Right lobe of liver (tissue), 6 donors: ENCODE measurements around the gene MCTP1. TPM values are rescaled to one million over a fixed set of nuclear protein-coding genes. Genes with fewer than 3 reads are reported as not detected.

Experiments
- ATAC-seq, 4 donors: fragments of 200-7000 bp; cut with Tn5 transposase; one replicate each; pipeline ENCODE4 v1.9.1; 2020; ENCODE audit warnings: mild to moderate bottlenecking in 4 of 4, moderate library complexity in 4 of 4
- DNase-seq, 3 donors: peaks; one replicate each; pipeline ENCODE4 v3.0.0-alpha.2; 2020
- H3K27ac ChIP-seq, 3 donors: fragments of 200-600 bp; one replicate each; pipeline ENCODE4 v1.8.0; 2022
- H3K27me3 ChIP-seq, 2 donors: fragments of 200-600 bp; one replicate each; pipeline ENCODE4 v1.8.0; 2022
- H3K36me3 ChIP-seq, 4 donors: fragments of 200-600 bp; sonication (generic) in 1 of 4; one replicate each; pipeline versions ENCODE4 v1.5.1 to v1.8.0; 2017 to 2022; ENCODE audit warnings: control low read depth in 1 of 4
- H3K4me1 ChIP-seq, 4 donors: fragments of 200-600 bp; sonication (generic) in 1 of 4; one replicate each; pipeline versions ENCODE4 v1.5.1 to v1.8.0; 2017 to 2022; ENCODE audit warnings: control low read depth in 1 of 4
- H3K4me3 ChIP-seq, 3 donors: fragments of 200-600 bp; one replicate each; pipeline ENCODE4 v1.8.0; 2022
- H3K9me3 ChIP-seq, 4 donors: fragments of 200-600 bp; sonication (generic) in 1 of 4; one replicate each; pipeline versions ENCODE4 v1.5.1 to v1.8.0; 2017 to 2022; ENCODE audit warnings: control low read depth in 1 of 4
- CTCF ChIP-seq, 4 donors: fragments of 200-600 bp in 3 of 4; fragments of 450-650 bp in 1 of 4; IDR thresholded peaks; one replicate each; pipeline versions ENCODE4 v1.5.1 to v1.8.0; 2016 to 2022; ENCODE audit warnings: antibody characterized with exemption in 4 of 4, mild to moderate bottlenecking in 2 of 4
- POLR2A ChIP-seq: fragments of 450-650 bp; IDR thresholded peaks from one replicate; pipeline ENCODE4 v1.6.1; 2017; ENCODE audit warnings: antibody characterized with exemption, mild to moderate bottlenecking
- WGBS: methylation state at CpG from one replicate; pipeline ENCODE4 v1.1.6; 2018; ENCODE audit warnings: low coverage, low lambda C conversion rate; ENCODE audit not compliant: insufficient coverage; ENCODE audit errors: missing lambda C conversion rate; 5-methylcytosine and 5-hydroxymethylcytosine counted together
- intact Hi-C, 2 donors: fragments of 100-400 bp; cut with DNase I; formaldehyde crosslinking; loops; one replicate each; pipeline versions ENCODE4 v1.11.2 to v1.14.1; 2022
- total RNA-seq, 6 experiments: library from RNA; depleted of rRNA in 2 of 6; stranded (reverse); fragments of >200 nt in 2 of 6; fragmentation: NEBNext Ultra II Directional in 3 of 6; extraction: Animal tissue kit (Norgen Biotek cat#: 25700) in 3 of 6; gene quantifications; one replicate each; pipeline versions ENCODE4 v1.1.0 to v1.2.4, GENCODE V29; 2016 to 2023
- donor health status: DM: no; HTN: yes; CAD: no.
- donor health status: DM: no; HTN: no; CAD: no.
- donor health status: DM: no; HTN: no; CAD: no.
- donor health status: DM: no; HTN: yes; CAD: no.
- donor health status: DM: no; HTN: yes; CAD: no.

The MCTP1 gene
- total RNA-seq, 6 experiments from 2014 or later = 1.2 to 5.9 (median 3.5) TPM

DNA sequence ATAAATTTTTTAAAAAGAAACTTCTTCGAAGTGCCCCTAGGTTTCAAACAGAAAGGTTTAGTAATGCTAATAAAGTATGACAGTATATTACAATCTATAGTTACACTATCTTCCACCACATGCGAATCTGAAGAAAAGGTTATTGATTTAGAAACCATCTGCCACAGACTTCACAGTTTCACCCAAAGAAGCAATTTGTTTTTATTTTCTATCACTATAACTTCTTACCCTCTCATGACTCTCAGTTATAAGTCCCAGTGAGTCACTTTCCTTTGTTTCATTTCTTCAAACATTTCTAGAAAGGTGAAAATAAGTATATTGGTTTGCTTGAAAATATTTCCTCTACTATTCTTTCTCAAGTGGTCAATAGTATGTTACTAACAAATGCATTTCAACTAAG, 93.6 kb downstream of the MCTP1 start:
- WGBS = 58% methylated on average over 2 of the region's 2 CpGs
- no peak for ATAC-seq

GRCh38 chr5:95184924-95185323, 100.0 kb downstream of the MCTP1 start:
- Histone ChIP-seq H3K36me3 (no peaks in the 10 kb centered on the region), H3K9me3 (no peaks in the 10 kb centered on the region), H3K4me3 (no peak overlapping the region), H3K4me1 (no peaks in the 10 kb centered on the region), H3K27me3 (no peaks in the 10 kb centered on the region), H3K27ac (no peak overlapping the region)
- TF ChIP-seq POLR2A (no peak), CTCF (IDR thresholded peaks at IDR 0.05) (no peak)
- DNase-seq (no peak), ATAC-seq (no peak)
- intact Hi-C loops = no loop called here
- 49% methylated on average over 4 of the region's 4 CpGs for WGBS

More for the DNA sequence above, 93.6 kb downstream of the MCTP1 start:
- no peaks in the 10 kb centered on the region for H3K9me3 ChIP-seq
- TF ChIP-seq CTCF (IDR thresholded peaks at IDR 0.05) (no peak), POLR2A (no peak)
- no peak overlapping the region for H3K4me3 ChIP-seq
- DNase-seq = no peak
- no peaks in the 10 kb centered on the region for H3K4me1 ChIP-seq
- intact Hi-C loops = no loop called here
- H3K36me3 ChIP-seq = no peaks in the 10 kb centered on the region
- no peak overlapping the region for H3K27ac ChIP-seq
- no peaks in the 10 kb centered on the region for H3K27me3 ChIP-seq

- Histone ChIP-seq H3K9me3 (no peaks in the 10 kb centered on the region), H3K36me3 (no peaks in the 10 kb centered on the region), H3K4me3 (no peak overlapping the region), H3K27me3 (no peaks in the 10 kb centered on the region), H3K4me1 (no peaks in the 10 kb centered on the region), H3K27ac (no peak overlapping the region)
- 19% methylated on average over 3 of the region's 3 CpGs for WGBS
- no peak for DNase-seq
- intact Hi-C loops = no loop called here
- no peak for TF ChIP-seq POLR2A
- TF ChIP-seq CTCF (IDR thresholded peaks at IDR 0.05) = no peak
- no peak for ATAC-seq
Observed at GRCh38 chr5:95181644-95182043, 103.2 kb downstream of the MCTP1 start.

DNA sequence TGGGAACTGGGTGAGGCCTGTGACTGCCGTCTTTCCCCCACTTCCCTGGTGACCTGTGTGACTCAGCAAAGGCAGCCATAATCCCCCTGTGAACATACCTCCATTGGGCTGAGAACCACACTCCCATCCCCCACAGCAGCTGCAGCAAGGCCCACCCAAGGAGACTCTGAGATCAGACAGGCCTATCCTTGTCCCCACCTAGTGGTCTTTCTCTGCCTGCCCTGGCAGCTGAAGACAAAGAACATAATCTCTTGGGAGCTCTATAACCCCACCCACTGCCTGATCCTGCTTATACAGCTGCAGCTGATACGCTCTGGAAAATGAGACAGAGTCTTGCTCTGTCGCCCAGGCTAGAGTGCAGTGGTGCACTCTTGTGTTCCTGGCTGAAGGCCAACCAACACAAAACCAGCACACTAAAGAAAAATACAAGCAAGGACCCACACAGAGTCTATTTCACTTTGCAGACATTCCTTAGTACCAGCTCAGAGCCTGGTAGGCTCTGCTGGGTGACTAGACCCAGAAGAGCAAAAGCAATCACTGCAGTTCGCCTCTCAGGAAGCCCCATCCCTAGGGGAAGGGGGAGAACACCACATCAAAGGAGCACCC, 106.7 kb downstream of the MCTP1 start:
- ATAC-seq (no peak), DNase-seq (no peak)
- no peak for TF ChIP-seq POLR2A
- no peak for TF ChIP-seq CTCF (IDR thresholded peaks at IDR 0.05)
- intact Hi-C loops = no loop called here
- no peak overlapping the region for H3K4me3 ChIP-seq
- no peaks in the 10 kb centered on the region for H3K9me3 ChIP-seq
- H3K4me1 ChIP-seq = no peaks in the 10 kb centered on the region
- H3K27me3 ChIP-seq = no peaks in the 10 kb centered on the region
- H3K36me3 ChIP-seq = no peaks in the 10 kb centered on the region
- no peak overlapping the region for H3K27ac ChIP-seq
- 72% methylated on average over 3 of the region's 4 CpGs for WGBS

- no peaks in the 10 kb centered on the region for H3K9me3 ChIP-seq
- no peak for DNase-seq
- H3K27ac ChIP-seq = no peak overlapping the region
- no peaks in the 10 kb centered on the region for H3K4me1 ChIP-seq
- intact Hi-C loops = no loop called here
- no peaks in the 10 kb centered on the region for H3K36me3 ChIP-seq
- TF ChIP-seq CTCF (IDR thresholded peaks at IDR 0.05) (no peak), POLR2A (no peak)
- WGBS = 56% methylated on average over 4 of the region's 4 CpGs
- H3K4me3 ChIP-seq = no peak overlapping the region
- H3K27me3 ChIP-seq = no peaks in the 10 kb centered on the region
- ATAC-seq = no peak
Observed at GRCh38 chr5:95177456-95177855, 107.4 kb downstream of the MCTP1 start.
